Left hindlimb (tissue), 1 donor: ENCODE results near the gene RARRES1.

ENCODE experiments used
- DNase-seq: peaks from one replicate; pipeline ENCODE4 v3.0.0-alpha.2; 2018

RARRES1 gene

DNA sequence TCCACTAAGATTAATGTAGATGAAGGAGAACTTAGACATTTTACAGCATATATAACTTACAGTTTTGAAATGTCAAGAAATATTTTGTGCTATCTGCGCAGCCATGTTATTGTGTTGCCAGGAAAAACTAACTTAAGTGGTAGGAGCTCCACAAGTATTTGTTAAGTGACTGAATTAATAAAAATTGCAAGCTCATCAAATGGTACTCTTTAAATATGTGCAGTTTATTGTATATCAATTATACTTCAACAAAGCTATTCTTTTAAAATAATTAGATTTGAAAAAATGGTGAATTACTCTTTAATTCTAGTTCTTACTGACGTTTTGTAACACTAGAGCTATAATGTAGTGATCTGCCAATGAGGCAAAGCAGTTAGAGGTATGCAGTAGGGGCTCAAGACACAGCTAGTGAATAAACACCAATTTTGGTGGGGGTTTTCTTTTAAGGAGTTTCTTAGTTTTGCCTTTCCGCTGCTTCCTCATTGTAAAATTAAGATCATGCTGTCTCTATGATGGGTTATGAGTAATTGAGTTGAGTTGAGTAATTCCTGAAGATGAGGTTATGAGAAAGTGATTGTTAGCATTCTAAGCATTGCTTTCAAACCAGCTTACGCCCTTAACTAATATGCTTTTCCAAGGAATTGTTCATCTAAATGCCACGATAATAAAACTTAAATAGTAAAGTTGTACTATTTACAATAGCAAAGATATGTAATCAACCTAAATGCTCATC lies 48.9 kb downstream of the RARRES1 start:
- no peak for DNase-seq

DNA sequence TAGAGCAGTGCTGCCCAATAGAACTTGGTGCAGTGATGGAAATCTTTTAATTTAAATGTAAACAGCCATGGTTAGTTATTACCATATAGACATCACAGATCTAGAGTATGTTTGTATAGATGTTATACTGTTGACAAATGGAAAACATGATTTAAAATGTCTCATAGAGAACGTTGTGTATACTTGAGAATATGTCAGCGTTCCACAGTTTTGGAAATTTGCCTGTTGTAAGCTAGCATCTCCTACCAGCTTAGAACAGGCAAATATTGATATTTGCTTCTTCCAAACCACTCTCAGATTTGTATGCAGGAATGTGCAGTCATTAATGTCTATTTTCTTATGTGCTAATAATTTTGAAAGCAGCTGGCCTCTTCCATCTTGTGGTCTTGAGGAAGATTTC lies 51.4 kb downstream of the RARRES1 start:
- DNase-seq, result no peak

DNA sequence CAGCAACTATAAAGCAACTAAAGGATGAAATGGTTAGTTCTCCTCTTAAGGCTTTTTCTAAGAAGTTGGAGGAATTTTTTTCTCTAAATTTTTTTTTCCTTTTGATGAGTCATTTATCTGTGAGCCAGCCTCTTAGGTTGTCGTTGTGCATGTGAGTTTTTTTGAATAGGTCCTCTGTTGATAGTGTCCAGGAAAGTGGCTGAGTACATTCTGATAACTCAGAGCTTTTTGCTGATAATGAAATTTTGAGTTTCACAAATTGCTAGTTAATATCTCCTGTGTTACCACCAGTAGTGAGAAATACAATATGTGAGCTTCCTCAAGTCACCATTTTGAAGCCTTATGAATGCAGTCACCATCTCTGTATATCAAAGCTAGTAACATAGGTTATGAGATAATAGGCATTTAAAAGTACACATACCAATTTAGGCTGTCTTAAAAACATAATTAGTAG lies 52.7 kb downstream of the RARRES1 start:
- DNase-seq, result no peak

DNA sequence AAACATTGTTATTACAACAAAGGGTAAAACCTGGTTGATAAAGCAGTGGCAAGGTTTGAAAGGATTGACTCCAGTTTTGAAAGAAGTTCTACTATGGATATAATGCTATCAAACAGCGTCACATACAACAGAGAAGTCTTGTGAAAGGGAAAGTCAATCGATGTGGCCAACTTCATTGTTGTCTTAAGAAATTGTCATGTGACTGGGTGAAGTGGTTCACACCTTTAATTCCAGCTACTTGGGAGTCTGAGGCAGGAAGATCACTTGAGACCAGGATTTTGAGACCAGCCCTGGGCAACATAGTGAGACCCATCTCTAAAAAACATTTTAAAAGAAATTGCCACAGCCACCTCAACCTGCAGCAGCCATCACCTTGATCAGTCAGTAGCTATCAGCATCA lies 53.6 kb downstream of the RARRES1 start:
- no peak for DNase-seq

DNA sequence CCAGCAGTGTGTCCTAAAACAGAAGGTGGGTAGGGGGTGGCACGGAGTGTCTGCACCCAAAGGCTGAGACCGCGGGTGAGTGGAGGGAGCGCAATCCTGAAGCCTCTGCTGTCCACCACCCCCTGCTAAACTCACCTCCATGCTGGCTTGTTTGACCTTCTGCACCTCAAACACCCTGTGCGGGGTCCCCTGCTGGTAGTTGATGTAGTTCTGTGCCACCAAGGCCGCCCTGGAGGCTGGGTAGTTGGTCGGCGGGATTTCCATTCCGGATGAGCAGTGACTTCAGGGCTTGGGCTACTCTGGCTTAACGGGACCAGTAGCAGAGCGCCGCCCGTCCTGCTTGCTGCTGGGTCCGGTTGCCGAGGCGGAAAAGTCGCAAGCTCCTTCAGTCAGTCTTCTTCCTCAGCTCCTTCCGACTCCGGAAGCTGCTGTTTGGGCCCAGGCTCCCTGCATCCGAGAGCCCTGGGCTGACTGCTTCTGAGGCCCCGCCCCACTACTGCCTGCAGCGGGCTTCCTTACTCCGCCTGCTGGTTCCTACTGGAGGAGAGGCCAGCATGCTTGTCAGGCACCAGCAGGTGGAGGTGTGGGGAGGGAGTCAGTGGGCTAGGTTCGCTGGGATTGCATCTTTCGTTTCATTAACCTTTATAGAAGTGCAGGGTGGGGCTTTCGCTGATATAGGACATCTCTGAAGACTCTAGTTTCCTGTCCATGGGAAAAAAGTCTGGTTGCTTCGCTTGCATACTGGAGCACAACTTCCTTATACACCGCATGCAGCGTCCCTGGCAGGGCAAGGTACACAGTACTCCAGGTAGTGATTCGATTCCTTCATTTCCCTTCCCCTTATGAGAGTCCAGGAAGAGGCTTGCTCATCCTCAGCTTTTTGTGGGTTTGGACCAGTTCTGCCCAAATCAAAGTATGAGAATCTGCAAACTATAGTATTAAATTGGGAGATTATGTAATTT lies 59.8 kb downstream of the RARRES1 start, which contains the start of gene LXN:
Gene LXN, minus strand, starts transcription at position 434 of the 962 bp plus-strand sequence. Its CDS starts 170 bp downstream, at position 264.
- peak; percentile 82 for DNase-seq

DNA sequence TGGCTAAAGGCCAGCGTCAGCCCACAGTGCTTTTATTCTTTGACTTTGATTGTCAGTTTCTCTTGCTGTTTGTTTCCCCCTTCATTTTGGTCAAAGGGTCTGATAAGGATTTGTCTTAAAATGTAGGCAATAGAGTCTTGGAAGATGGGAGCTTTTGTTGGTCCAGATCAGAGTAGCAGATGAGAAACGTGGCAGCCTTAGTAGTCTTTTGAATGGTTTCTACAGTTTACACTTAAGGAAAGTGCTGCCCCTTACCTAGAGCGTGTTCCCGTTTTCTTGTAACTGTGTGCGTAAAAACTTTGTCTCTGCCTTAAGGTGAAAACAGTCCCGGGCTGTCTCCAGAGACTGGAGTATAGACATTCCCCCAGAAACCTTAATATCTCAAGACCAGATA lies 60.4 kb downstream of the RARRES1 start:
- DNase-seq, result no peak

DNA sequence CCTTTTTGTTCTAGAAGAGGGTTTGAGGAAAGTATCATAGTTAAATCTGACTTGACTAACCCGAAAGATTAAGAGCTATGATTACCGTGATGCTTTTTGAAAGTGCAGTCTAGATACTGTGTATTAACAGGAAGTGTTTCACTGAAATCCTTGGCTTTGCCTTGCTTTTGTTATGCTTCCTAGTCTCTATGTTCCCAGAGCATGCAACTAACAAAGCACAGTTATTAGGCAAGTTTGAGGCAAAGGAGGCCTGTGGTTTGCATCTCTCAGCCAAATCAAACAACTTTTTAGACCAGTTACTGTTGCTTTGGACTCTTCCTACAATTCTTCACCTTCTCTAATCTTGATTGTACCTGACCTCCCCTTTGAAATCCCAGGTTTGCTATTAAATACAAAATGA lies 63.8 kb downstream of the RARRES1 start:
- DNase-seq, result no peak

DNA sequence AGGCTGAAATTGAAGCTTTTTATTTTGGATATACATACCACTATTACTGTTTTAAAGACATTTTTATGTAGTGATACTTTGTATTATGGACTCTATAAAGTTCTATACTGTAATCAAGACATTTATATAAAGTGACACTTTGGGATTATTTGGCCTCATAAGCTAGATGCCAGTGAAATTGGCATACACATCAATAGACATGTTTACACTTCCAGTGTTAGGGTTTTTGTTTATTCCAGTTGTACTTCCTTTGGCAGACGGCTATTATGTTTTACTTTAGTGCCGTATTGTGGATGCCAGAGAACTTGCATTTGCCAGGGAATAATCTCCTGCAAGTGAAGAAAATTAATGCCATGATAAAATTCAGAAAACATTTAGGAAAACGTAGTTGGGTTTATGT lies 65.8 kb downstream of the RARRES1 start:
- no peak for DNase-seq

DNA sequence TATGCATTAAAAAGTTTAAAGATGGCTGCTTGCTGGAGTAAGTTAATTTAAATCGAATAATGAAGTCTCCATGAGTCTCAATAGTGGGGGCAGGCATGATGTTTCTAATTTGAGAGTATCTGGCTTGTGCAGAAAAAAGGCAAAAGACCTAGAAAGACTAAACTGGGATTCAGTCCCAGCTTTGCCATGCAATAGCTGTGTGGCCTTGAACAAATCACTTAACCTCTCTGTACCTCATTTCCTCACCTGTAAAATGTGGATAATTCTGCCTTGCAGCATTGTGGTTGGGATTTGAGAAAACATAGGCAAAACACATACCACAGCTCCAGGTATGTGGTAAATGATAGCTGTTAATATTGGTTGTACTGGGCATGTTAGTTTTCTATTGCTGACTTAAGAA lies 68.4 kb downstream of the RARRES1 start:
- no peak for DNase-seq

DNA sequence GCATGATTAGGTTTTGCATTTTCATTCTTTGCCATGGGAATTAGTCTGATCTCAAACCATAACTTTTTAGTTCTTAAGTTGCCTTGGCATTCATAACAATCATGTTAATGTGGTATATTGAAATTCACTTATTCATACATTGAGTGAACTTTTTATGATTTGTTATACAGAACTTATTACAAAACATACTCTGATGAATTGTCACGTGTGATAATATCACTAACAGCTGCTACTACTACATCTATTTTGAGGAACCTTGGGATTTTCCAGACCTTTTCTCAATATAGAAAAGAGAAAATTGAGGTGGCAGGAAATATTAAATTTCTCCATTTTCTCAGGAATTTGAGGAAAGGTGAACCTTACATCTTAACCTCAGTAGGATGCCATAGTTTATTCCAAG lies 69.0 kb downstream of the RARRES1 start:
- no peak for DNase-seq

DNA sequence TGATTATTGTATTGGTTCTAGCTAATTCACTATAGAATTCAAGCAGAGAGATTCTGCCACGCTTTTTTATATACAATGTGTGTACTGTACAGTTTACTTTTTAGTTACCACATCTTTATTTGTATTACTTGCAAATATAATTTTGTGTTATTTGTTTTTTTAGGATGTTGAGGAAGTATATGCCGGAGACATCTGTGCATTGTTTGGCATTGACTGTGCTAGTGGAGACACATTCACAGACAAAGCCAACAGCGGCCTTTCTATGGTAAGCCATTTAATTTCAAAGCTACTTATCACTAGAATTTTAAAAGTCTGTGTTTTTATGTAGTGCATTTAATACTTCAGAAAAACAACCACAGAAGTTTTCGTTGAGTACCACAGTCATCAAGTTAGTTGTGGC lies 71.5 kb downstream of the RARRES1 start:
- no peak for DNase-seq

DNA sequence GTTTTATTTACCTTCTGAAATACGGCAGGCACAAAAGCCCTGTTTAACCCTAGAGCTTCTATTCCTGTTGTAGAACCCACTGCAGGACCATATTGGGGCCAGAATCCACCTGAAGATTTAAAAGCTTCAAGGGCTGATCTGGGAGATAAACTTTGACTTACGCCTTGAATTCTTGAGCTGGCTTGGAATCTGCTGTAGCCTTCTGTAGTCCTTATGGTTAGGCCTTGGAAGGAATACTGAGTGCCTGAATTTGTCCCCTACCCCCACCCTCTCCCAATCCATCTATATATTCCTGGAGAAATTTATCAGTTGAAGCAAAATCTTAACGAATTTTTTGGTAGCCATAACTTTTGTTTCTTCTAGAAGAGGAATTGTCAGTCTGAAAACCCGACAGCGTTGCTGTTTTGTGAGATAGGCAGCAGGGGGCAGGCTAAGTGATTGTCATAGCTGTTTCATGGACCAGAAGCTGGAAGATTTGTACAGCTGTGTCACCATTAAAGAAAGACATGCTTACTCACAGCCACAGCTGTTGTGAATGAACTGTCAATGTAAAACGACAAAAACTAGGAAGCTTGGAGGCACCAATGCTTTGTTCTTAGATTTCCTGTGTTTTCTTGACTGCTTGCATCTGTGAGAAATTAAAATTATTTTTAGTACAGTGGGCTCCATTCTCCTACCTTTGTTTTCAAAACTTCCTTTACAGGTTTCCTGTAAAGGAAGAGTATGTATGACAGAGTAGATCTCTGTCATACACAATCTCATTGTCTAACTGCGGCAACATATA lies 72.6 kb downstream of the RARRES1 start:
- peak; percentile 45 for DNase-seq

DNA sequence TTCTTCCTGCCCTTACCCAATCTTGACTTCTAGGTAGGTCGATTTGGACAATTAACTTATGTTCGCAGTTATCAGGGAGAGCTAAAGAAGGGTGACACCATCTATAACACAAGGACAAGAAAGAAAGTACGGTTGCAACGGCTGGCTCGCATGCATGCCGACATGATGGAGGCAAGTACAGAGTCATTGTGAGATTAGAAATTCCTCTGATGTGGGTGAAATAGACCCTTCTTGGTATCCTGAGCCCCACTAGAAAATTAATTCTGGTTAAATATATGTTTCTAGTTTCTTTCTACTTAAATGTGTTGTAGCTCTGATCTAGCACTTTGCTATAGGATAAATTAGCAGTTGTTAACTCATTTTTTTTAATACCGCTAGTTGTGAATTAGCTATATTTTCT lies 73.4 kb downstream of the RARRES1 start:
- DNase-seq, result no peak

DNA sequence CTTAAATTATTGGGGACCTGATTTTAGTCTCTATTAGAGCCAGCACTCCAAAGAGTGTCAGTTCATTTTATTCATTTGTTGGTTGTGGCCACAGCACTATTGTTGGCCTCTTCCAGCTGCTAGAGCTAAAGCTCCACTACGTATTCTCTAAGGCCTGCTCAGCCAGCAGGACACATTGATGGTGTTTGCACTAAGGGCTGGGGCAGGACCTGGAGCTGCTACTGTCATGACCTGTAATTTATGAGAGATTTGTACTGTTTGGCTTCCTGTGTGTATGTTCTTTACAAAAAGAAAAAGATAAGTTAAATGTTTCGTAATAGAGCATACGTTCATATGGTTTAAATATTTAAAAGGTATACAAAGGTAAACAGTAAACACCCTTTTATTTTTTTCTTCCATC lies 79.8 kb downstream of the RARRES1 start:
- DNase-seq, result no peak

DNA sequence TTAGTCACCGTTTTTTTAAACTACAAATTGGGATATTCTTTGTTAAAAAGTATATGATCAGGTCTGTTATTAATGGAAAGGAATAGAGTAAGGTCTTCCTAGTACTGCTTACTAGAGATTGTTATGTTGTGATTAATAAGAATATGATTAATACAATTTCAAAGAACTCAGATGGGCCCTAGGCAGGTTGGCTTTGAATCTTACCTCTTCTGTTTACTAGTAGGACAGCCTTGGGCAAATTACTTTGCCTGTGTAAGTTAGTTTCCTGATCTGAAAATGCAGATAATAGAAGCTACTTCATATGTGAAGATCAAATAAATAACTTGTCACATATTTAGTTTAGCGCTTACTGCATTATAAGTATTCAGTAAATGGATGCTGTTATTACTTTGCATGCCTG lies 81.1 kb downstream of the RARRES1 start:
- no peak for DNase-seq

DNA sequence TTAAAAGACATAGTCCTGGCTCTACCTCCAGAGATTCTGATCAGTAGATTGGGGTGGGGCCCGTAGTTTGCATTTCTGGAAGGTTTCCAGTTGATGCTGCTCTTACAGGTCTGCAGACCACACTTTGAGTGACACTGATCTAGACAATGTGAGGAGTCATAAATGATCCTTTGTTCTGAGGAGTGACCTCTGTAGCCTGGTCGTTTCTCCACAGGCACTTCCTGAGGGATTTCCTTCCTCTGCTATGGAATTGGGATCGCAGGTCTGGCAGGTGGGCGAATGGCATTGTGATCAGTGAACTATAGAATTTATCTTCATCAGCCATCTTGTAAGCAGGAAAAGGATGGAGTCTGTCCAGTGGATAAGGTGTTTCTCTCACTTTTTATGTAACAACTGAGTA lies 82.5 kb downstream of the RARRES1 start:
- no peak for DNase-seq
